GM12878 (cell line): ENCODE measurements around the gene CACNG8.

Experiments
- EZH2 ChIP-seq: IDR thresholded peaks from 2 replicates; pipeline ENCODE4 v1.6.1; 2012; ENCODE audit warnings: low read depth, mild to moderate bottlenecking, control low read depth, inconsistent platforms, low read length, borderline replicate concordance; ENCODE audit not compliant: control insufficient read depth
- TARDBP ChIP-seq: IDR thresholded peaks from 2 replicates; pipeline ENCODE4 v1.6.1; 2016; ENCODE audit warnings: borderline replicate concordance
- TF ChIP-seq, protein P1 (sequence below): IDR thresholded peaks from 2 replicates; pipeline ENCODE4 v1.6.1; 2012; ENCODE audit warnings: low read length, inconsistent platforms

DNA sequence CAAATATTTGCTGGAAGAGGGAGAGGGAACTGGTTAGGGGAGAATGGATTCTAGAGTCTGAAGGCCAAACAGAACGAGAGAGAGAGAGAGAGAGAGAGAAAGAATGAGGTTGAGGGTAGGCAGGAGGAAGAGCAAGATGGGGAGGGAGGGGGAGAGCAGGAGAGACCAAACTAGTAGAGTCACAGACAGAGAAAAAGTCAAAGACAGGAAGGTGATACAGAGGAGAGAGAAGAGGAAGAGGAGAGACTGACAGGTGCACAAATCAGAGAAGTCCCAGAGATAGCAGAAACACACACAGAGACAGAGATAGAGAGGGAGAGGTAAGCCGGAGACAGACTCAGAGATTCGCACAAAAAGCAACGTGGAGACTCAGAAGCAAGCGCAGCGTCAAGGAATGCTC is 23.1 kb downstream of the CACNG8 start:
- TF ChIP-seq, protein P1, sequence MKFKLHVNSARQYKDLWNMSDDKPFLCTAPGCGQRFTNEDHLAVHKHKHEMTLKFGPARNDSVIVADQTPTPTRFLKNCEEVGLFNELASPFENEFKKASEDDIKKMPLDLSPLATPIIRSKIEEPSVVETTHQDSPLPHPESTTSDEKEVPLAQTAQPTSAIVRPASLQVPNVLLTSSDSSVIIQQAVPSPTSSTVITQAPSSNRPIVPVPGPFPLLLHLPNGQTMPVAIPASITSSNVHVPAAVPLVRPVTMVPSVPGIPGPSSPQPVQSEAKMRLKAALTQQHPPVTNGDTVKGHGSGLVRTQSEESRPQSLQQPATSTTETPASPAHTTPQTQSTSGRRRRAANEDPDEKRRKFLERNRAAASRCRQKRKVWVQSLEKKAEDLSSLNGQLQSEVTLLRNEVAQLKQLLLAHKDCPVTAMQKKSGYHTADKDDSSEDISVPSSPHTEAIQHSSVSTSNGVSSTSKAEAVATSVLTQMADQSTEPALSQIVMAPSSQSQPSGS, result no peak
- no peak for TF ChIP-seq EZH2
- no peak for TF ChIP-seq TARDBP
